Natural killer cell treated with Interleukin-12 subunit alpha and Interleukin-12 subunit beta and Interleukin-15 and Interleukin-18, amount 100 ng/mL, for 72 hours (primary cell): ENCODE measurements around the gene CRACDL. TPM values are rescaled to one million over a fixed set of nuclear protein-coding genes. Genes with fewer than 3 reads are reported as not detected.
A peak's percentile ranks its signal among the peaks of the same experiment; 100 is the strongest.

Experiments
- ATAC-seq, 2 donors: fragments of 150-1000 bp; cut with Tn5 transposase in 1 of 2; sonication (Bioruptor Pico), chemical (Tn5 transposase) in 1 of 2; 2 replicates each; pipeline ENCODE4 v1.10.0; 2021
- DNase-seq: peaks from one replicate; pipeline ENCODE4 v3.0.0; 2022; ENCODE audit warnings: low spot score
- H3K27ac Mint-ChIP-seq, 2 donors: 1 replicate in 1 of 2; 2 replicates in 1 of 2; pipeline ENCODE4 v1.8.0; 2022; ENCODE audit warnings: mixed read lengths in 2 of 2, mild to moderate bottlenecking in 1 of 2, moderate library complexity in 1 of 2
- H3K27me3 Mint-ChIP-seq, 2 donors: 1 replicate in 1 of 2; 2 replicates in 1 of 2; pipeline ENCODE4 v1.8.0; 2022; ENCODE audit warnings: mixed read lengths in 2 of 2
- H3K36me3 Mint-ChIP-seq: one replicate; pipeline ENCODE4 v1.8.0; 2022; ENCODE audit warnings: mixed read lengths
- H3K4me1 Mint-ChIP-seq, 2 donors: 1 replicate in 1 of 2; 2 replicates in 1 of 2; pipeline ENCODE4 v1.8.0; 2022; ENCODE audit warnings: low read depth in 2 of 2, mixed read lengths in 2 of 2, mild to moderate bottlenecking in 1 of 2
- H3K4me3 Mint-ChIP-seq: one replicate; pipeline ENCODE4 v1.8.0; 2022; ENCODE audit warnings: mixed read lengths
- H3K9me3 Mint-ChIP-seq: 2 replicates; pipeline ENCODE4 v1.8.0; 2022; ENCODE audit warnings: mixed read lengths
- total RNA-seq, 2 donors: library from RNA; stranded (reverse); gene quantifications; one replicate each; pipeline ENCODE4 v1.2.3, GENCODE V29; 2022

Gene CRACDL
- total RNA-seq, 2 donors from 2014 or later: 0.22 TPM; not detected in 1

- Mint-ChIP-seq H3K9me3 (no peaks in the 10 kb centered on the region), H3K27me3 (peaks cover 0 to 5% of the 10 kb centered on the region in 2 donors), H3K4me3 (peak overlapping the region; percentile 72), H3K4me1 (peaks cover 9 to 17% of the 10 kb centered on the region in 2 donors), H3K27ac (peak overlapping the region in 1 of 2 donors; percentile 60), H3K36me3 (no peaks in the 10 kb centered on the region)
- DNase-seq (no peak), ATAC-seq (no peak)
Observed at GRCh38 chr2:98823196-98824170, 112.5 kb downstream of the CRACDL start.

GRCh38 chr2:98822301-98823164, 113.5 kb downstream of the CRACDL start:
- ATAC-seq (peak; percentile 86 to 89), DNase-seq (peak; percentile 68)
- Mint-ChIP-seq H3K4me3 (peak overlapping the region; percentile 22), H3K27ac (no peak overlapping the region), H3K27me3 (peaks cover 0 to 5% of the 10 kb centered on the region in 2 donors), H3K4me1 (peaks cover 5 to 10% of the 10 kb centered on the region in 2 donors), H3K36me3 (no peaks in the 10 kb centered on the region), H3K9me3 (no peaks in the 10 kb centered on the region)

- ATAC-seq: no peak
- H3K36me3 Mint-ChIP-seq: no peaks in the 10 kb centered on the region
- H3K4me1 Mint-ChIP-seq: peaks cover 5 to 10% of the 10 kb centered on the region in 2 donors
- H3K9me3 Mint-ChIP-seq: no peaks in the 10 kb centered on the region
- no peak for DNase-seq
- no peak overlapping the region for H3K4me3 Mint-ChIP-seq
- peaks cover 2 to 5% of the 10 kb centered on the region in 2 donors for H3K27me3 Mint-ChIP-seq
- H3K27ac Mint-ChIP-seq: no peak overlapping the region
Observed at GRCh38 chr2:98821629-98822135, 114.3 kb downstream of the CRACDL start.

- Mint-ChIP-seq H3K4me1 (peaks cover 0 to 13% of the 10 kb centered on the region in 2 donors), H3K27me3 (peaks cover 13 to 14% of the 10 kb centered on the region in 2 donors), H3K36me3 (no peaks in the 10 kb centered on the region), H3K27ac (no peak overlapping the region), H3K9me3 (no peaks in the 10 kb centered on the region), H3K4me3 (no peak overlapping the region)
- ATAC-seq (no peak), DNase-seq (no peak)
Observed at GRCh38 chr2:98819231-98819766, 116.7 kb downstream of the CRACDL start.

- Mint-ChIP-seq H3K27me3 (peaks cover 12 to 17% of the 10 kb centered on the region in 2 donors), H3K9me3 (no peaks in the 10 kb centered on the region), H3K27ac (no peak overlapping the region), H3K4me1 (peaks cover 0 to 4% of the 10 kb centered on the region in 2 donors), H3K36me3 (no peaks in the 10 kb centered on the region), H3K4me3 (no peak overlapping the region)
- DNase-seq (no peak), ATAC-seq (no peak)
Observed at GRCh38 chr2:98818164-98818563, 117.9 kb downstream of the CRACDL start.

- Mint-ChIP-seq H3K4me3 (no peak overlapping the region), H3K9me3 (no peaks in the 10 kb centered on the region), H3K36me3 (no peaks in the 10 kb centered on the region), H3K4me1 (peaks cover 0 to 4% of the 10 kb centered on the region in 2 donors), H3K27ac (no peak overlapping the region), H3K27me3 (peaks cover 16 to 23% of the 10 kb centered on the region in 2 donors)
- DNase-seq (no peak), ATAC-seq (no peak)
Observed at GRCh38 chr2:98816281-98816680, 119.7 kb downstream of the CRACDL start.

GRCh38 chr2:98815795-98816194, 120.2 kb downstream of the CRACDL start:
- H3K4me3 Mint-ChIP-seq: no peak overlapping the region
- DNase-seq: no peak
- no peak for ATAC-seq
- H3K36me3 Mint-ChIP-seq: no peaks in the 10 kb centered on the region
- H3K27me3 Mint-ChIP-seq: peaks cover 14 to 27% of the 10 kb centered on the region in 2 donors
- no peaks in the 10 kb centered on the region for H3K9me3 Mint-ChIP-seq
- H3K27ac Mint-ChIP-seq: no peak overlapping the region
- H3K4me1 Mint-ChIP-seq: peaks cover 0 to 4% of the 10 kb centered on the region in 2 donors

GRCh38 chr2:98811766-98812165, 124.3 kb downstream of the CRACDL start:
- no peak for DNase-seq
- Mint-ChIP-seq H3K4me1 (peaks cover 6 to 10% of the 10 kb centered on the region in 2 donors), H3K36me3 (no peaks in the 10 kb centered on the region)

GRCh38 chr2:98810588-98810928, 125.5 kb downstream of the CRACDL start:
- Mint-ChIP-seq H3K36me3 (no peaks in the 10 kb centered on the region), H3K27me3 (peaks cover 17 to 27% of the 10 kb centered on the region in 2 donors), H3K9me3 (no peaks in the 10 kb centered on the region), H3K27ac (no peak overlapping the region), H3K4me1 (peaks cover 6% of the 10 kb centered on the region in 2 donors), H3K4me3 (no peak overlapping the region)
- DNase-seq: no peak
- no peak for ATAC-seq

More at GRCh38 chr2:98811766-98812165, 124.3 kb downstream of the CRACDL start:
- Mint-ChIP-seq H3K27ac (no peak overlapping the region), H3K27me3 (peaks cover 23 to 35% of the 10 kb centered on the region in 2 donors), H3K4me3 (no peak overlapping the region), H3K9me3 (no peaks in the 10 kb centered on the region)
- no peak for ATAC-seq

GRCh38 chr2:98809878-98810587, 126.0 kb downstream of the CRACDL start:
- H3K27me3 Mint-ChIP-seq: peaks cover 16 to 27% of the 10 kb centered on the region in 2 donors
- no peak for DNase-seq
- no peak overlapping the region for H3K27ac Mint-ChIP-seq
- peaks cover 6% of the 10 kb centered on the region in 2 donors for H3K4me1 Mint-ChIP-seq
- ATAC-seq: no peak
- H3K36me3 Mint-ChIP-seq: no peaks in the 10 kb centered on the region
- no peaks in the 10 kb centered on the region for H3K9me3 Mint-ChIP-seq
- H3K4me3 Mint-ChIP-seq: no peak overlapping the region

GRCh38 chr2:98809116-98809515, 126.9 kb downstream of the CRACDL start:
- Mint-ChIP-seq H3K9me3 (no peaks in the 10 kb centered on the region), H3K4me3 (no peak overlapping the region), H3K4me1 (peaks cover 6% of the 10 kb centered on the region in 2 donors), H3K27me3 (peaks cover 14 to 22% of the 10 kb centered on the region in 2 donors), H3K36me3 (no peaks in the 10 kb centered on the region), H3K27ac (no peak overlapping the region)
- DNase-seq (no peak), ATAC-seq (no peak)

- peaks cover 14 to 19% of the 10 kb centered on the region in 2 donors for H3K27me3 Mint-ChIP-seq
- no peaks in the 10 kb centered on the region for H3K36me3 Mint-ChIP-seq
- peaks cover 6% of the 10 kb centered on the region in 2 donors for H3K4me1 Mint-ChIP-seq
- H3K27ac Mint-ChIP-seq: no peak overlapping the region
- H3K9me3 Mint-ChIP-seq: no peaks in the 10 kb centered on the region
- DNase-seq (no peak), ATAC-seq (peak in 1 of 2 donors; percentile 26)
- no peak overlapping the region for H3K4me3 Mint-ChIP-seq
Observed at GRCh38 chr2:98808546-98808945, 127.5 kb downstream of the CRACDL start.

GRCh38 chr2:98807929-98808328, 128.1 kb downstream of the CRACDL start:
- no peak overlapping the region for H3K4me3 Mint-ChIP-seq
- DNase-seq (no peak), ATAC-seq (no peak)
- H3K27me3 Mint-ChIP-seq: peaks cover 14 to 19% of the 10 kb centered on the region in 2 donors
- H3K27ac Mint-ChIP-seq: no peak overlapping the region
- H3K4me1 Mint-ChIP-seq: peaks cover 6% of the 10 kb centered on the region in 2 donors
- H3K9me3 Mint-ChIP-seq: no peaks in the 10 kb centered on the region
- no peaks in the 10 kb centered on the region for H3K36me3 Mint-ChIP-seq
